ENCODE results near the gene COX6A2.

The COX6A2 gene

GRCh38 chr16:31428279-31428597 is at the start of gene COX6A2:
Gene COX6A2 (minus strand): TSS chr16:31428360. CDS start chr16:31428325, 35 bp downstream.
- no peak for DNase-seq

- DNase-seq = peak; percentile 34
Measured at GRCh38 chr16:31477220-31478216, 49.4 kb upstream of the COX6A2 start.

DNA sequence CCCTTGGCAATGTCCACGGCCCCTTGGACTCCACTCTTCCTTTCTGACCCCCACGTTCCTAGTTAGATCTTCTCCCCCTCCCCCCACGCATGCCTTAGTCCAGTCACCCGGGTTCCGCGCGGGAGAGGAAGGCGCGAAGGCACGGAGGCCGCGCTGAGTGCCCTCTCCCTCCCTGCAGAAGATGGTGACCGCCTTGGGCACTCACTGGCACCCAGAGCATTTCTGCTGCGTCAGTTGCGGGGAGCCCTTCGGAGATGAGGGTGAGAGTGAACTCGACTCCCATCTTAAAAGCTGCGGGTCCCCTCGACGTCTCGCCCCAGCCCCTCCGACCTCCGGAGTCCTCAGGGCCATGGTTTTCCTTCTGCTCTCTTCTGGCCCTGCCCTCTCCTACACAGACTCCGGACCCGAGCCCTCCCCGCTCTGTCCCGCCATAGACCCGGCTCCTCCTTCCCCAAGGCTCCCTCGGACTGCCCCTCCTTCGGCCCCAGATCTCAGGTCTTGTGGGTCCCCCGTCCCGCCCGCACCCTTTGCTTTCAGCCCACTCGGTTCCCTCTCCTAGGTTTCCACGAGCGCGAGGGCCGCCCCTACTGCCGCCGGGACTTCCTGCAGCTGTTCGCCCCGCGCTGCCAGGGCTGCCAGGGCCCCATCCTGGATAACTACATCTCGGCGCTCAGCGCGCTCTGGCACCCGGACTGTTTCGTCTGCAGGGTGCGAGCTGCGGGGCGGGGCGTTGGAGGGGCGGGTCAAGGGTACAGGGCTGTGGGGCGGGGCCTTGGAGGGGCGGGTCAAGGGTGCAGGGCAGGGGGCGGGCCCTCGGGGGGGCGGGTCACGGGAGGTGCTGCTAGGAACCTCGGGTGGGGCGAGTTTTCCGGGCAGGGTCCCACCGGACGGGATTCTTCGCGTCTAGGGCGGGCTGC is 48.4 kb upstream of the COX6A2 start:
- peak; percentile 88 for DNase-seq

DNA sequence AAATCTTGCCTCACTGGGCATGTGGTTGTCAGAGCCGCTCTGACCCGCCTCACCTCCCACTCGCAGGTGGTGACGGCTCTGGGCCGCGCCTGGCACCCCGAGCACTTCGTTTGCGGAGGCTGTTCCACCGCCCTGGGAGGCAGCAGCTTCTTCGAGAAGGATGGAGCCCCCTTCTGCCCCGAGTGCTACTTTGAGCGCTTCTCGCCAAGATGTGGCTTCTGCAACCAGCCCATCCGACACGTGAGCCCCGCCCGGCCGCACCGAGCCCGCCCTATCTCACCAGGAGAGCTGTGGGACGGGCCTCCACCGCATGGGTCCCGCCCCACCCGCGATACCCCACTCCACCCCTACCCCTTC is 47.8 kb upstream of the COX6A2 start:
- DNase-seq = no peak

- DNase-seq = no peak
Measured at GRCh38 chr16:31474773-31475738, 46.9 kb upstream of the COX6A2 start.

DNA sequence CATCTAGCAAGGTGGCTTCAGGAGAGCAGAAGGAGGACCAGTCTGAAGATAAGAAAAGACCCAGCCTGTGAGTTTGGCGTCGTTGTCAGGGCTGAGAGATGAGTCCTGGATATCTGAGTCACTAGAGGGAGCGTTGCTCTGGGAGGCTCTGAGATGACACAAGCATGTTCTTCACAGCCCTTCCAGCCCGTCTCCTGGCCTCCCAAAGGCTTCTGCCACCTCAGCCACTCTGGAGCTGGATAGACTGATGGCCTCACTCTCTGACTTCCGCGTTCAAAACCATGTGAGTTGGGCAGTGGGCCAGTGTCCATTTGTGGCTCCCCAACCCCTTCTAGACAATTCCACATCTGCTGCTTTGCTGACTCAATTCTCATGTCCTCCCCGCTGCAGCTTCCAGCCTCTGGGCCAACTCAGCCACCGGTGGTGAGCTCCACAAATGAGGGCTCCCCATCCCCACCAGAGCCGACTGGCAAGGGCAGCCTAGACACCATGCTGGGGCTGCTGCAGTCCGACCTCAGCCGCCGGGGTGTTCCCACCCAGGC is 46.1 kb upstream of the COX6A2 start:
- no peak for DNase-seq

DNA sequence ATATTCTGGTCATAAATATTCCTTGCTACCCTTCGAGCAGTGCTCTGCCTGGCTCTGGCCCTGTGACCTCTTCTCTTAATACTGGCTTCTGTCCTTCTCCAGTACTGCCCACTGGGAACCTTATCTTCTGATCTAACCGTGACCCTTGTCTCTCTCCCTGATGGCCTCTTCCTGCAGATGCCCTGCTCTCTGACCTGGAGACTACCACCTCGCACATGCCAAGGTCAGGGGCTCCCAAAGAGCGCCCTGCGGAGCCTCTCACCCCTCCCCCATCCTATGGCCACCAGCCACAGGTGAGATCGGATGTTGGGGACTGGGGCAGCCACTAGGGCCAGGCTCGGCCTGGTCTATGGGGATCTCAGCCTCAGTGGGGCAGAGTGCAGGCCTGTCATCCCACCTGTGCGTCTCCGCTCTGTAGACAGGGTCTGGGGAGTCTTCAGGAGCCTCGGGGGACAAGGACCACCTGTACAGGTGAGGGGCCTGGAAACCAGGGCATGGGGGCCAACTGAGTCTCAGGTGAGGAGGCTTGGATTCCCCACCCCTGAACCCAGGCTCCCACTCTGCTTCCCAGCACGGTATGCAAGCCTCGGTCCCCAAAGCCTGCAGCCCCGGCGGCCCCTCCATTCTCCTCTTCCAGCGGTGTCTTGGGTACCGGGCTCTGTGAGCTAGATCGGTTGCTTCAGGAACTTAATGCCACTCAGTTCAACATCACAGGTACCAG is 45.3 kb upstream of the COX6A2 start:
- no peak for DNase-seq

GRCh38 chr16:31472709-31473203 is 44.6 kb upstream of the COX6A2 start:
- DNase-seq = peak; percentile 28

GRCh38 chr16:31471875-31472708 is 43.9 kb upstream of the COX6A2 start, which contains the start of gene TGFB1I1:
Gene TGFB1I1 (plus strand): TSS chr16:31472152. CDS start chr16:31472189, 37 bp downstream.
- no peak for DNase-seq

DNA sequence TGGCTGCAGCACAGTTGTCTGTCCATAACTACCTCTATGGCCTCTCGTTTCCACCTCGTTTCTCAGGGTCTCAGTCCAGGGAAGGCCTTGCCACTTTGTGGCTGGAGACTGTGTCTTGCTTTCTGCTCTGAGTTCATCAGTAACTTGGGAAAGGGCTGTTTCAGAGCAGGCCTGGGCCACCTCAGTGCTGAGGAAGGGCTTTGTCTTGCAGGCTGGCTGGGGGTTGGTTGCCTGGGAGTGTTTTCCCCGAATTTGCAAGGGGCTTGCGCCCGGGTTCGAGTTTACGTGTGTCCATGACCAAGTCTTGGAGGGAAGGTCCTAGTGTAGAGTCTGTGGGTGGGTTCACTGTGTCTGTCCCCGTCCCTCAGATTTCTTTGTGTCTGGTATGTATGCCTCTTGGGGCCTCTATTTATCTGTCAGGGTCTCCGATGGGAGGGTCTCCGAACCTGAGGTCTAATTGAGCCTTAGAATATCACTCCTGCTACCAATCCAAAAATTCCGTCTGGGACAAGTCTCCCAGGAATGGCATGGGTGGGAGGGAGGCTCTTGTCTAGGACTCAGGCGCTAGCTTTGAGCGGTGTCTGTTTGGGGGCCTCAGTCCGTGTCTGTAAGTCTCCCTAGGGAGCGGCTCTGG is 43.2 kb upstream of the COX6A2 start:
- no peak for DNase-seq

DNA sequence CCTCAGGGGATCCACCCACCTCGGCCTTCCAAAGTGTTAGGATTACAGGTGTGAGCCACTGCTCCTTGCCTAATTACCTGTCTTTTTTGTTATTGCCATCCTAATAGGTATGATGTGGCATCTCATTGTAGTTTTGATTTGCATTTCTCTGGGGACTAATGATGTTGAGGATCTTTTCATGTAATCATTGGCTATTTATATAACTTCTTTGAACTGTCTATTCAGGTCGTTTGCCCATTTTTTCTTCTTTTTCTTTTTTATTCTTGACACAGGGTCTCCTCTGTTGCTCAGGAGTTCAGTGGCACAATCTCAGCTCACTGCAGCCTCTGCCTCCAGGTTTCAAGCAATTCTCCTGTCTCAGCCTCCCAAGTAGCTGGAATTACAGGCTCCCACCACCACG is 42.5 kb upstream of the COX6A2 start:
- no peak for DNase-seq

DNA sequence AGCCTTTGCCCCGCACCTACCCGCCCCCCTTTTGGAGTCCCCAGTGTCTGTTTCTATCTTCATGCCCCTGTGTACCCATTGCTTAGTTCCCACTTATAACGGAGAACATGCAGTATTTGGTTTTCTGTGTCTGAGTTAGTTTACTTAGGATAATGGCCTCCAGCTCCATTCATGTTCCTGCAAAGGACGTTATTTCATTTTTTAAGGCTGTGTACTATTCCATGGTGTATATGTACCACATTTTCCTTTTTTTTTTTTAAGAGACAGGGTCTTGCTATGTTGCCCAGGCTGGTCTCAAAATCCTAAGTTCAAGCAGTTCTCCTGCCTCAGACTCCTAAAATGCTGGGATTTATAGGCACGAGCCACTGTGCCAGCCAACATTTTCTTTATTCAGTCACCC is 39.7 kb upstream of the COX6A2 start:
- no peak for DNase-seq

DNA sequence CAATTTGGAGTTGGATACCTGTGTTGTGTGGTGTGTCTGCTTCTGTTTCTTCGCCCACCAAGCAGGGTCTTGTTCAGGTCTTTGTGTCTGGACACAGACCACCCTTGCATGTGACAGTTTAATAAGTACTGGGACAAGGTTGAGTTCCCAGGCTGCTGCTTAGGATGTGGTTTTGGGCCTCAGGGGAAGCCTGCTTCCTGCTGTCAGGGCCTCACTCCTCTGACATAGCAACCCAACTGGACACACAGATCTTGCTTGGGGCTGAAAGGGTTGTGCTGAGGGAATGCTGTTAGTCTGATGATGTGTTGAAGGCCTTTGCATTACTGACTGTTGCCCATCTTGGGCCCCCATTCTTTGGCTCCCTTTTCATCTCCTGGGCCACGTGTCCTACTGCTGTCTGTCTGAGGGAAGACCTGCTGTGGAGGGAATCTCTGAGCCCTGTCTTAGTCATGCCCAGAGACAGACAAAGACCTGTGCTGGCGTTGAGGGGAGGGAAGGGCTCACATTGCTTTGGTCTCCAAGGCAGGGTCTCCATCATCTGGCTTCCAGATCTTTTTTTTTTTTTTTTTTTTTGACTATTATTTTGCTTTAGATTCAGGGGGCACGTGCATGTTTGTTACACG is 39.1 kb upstream of the COX6A2 start:
- no peak for DNase-seq

DNA sequence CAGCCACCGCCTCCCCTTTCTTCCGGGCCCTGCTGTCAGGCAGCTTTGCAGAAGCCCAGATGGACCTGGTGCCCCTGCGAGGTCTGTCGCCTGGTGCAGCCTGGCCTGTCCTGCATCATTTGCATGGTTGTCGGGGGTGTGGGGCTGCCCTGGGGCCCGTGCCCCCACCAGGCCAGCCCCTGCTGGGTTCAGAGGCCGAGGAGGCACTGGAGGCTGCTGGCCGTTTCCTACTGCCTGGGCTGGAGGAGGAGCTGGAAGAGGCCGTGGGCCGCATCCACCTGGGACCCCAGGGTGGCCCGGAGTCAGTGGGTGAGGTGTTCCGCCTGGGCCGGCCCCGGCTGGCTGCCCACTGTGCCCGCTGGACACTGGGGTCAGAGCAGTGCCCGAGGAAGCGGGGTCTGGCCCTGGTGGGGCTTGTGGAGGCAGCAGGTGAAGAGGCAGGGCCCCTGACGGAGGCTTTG is 38.3 kb upstream of the COX6A2 start:
- no peak for DNase-seq

- no peak for DNase-seq
Measured at GRCh38 chr16:31465788-31466370, 37.7 kb upstream of the COX6A2 start.

DNA sequence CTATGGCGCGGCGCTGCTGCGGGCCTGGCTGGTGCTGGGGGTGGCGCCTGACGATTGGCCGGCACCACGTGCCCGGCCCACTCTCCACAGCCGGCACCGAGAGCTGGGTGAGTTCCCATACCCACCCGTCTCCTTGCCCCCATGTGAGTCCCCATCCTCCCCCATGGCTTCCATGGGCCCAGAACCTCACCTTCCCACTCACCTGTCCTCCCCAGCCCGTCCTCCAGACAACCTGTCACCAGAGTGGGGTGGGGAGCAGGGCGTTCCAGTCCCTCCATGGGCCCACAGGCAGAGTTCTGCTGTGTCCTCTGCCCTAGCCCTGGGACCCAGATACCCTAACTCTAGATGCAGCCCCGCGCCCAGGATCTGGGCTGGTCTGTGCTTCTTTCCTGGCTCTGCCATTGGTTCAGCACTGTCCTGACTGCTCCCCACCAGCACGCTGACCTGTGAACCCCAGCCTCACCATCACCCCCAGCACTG is 36.7 kb upstream of the COX6A2 start:
- no peak for DNase-seq

DNA sequence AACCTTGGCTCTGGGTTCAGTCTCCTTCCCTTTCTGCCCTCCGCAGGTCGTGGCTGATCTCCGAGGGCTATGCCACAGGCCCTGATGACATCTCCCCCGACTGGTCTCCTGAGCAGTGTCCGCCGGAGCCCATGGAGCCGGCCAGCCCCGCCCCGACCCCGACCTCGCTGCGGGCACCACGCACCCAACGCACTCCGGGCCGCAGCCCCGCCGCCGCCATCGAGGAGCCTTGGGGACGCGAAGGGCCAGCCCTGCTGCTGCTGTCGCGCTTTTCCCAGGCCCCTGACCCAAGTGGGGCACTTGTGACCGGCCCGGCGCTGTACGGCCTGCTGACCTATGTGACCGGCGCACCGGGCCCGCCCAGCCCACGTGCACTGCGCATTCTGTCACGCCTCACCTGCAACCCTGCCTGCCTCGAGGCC is 36.2 kb upstream of the COX6A2 start:
- DNase-seq = no peak
